A549 (cell line): ENCODE measurements around the gene PEDS1. TPM values are rescaled to one million over a fixed set of nuclear protein-coding genes. Genes with fewer than 3 reads are reported as not detected.

Experiments used
- ATAC-seq, 2 experiments: fragments of 200-7000 bp in 1 of 2; fragments of >200 bp in 1 of 2; cut with Nextera tagmentation in 1 of 2; cut with Tn5 transposase in 1 of 2; 3 replicates each; pipeline versions ENCODE4 v1.8.0 to v1.9.1; 2018 to 2020; ENCODE audit warnings: mild to moderate bottlenecking in 1 of 2, moderate library complexity in 1 of 2
- CTCF ChIA-PET: fragments of 300-600 bp; sonication (Branson Sonifier 250); formaldehyde crosslinking; extraction: SDS; loops from one replicate; lab custom pipeline; 2021; ENCODE audit warnings: antibody characterized with exemption, inconsistent platforms; lab: Yijun Ruan, JAX
- POLR2A ChIA-PET: fragments of 350-600 bp; formaldehyde crosslinking; extraction: SDS; loops from one replicate; lab custom pipeline; 2021; ENCODE audit warnings: antibody characterized with exemption, inconsistent platforms; lab: Yijun Ruan, JAX
- DNase-seq, 2 experiments: peaks; one replicate each; pipeline versions ENCODE4 v3.0.0 to v3.0.0-alpha.2; 2011 to 2016; ENCODE audit warnings: low read depth in 1 of 2, low spot score in 1 of 2
- FAIRE-seq: peaks from 2 replicates; lab custom pipeline; 2011; peaks lifted over from hg19 to GRCh38; lab: Jason Lieb, UNC
- H3K27ac ChIP-seq, 2 experiments: fragments of >200 bp; sonication (Bioruptor Twin); formaldehyde crosslinking; 3 replicates each; pipeline ENCODE4 v1.5.1; 2016 to 2017
- H3K4me1 ChIP-seq: fragments of >200 bp; sonication (Bioruptor Twin); formaldehyde crosslinking; 3 replicates; pipeline ENCODE4 v1.6.1; 2016
- H3K4me2 ChIP-seq: fragments of >200 bp; sonication (Bioruptor Twin); formaldehyde crosslinking; 3 replicates; pipeline ENCODE4 v1.6.1; 2016
- H3K4me3 ChIP-seq: fragments of >200 bp; sonication (Bioruptor Twin); formaldehyde crosslinking; 3 replicates; pipeline ENCODE4 v1.5.1; 2016
- H3K9me3 ChIP-seq: fragments of >200 bp; sonication (Bioruptor Twin); formaldehyde crosslinking; 3 replicates; pipeline ENCODE4 v1.6.1; 2016
- CBX8 ChIP-seq: fragments of 200-600 bp; sonication (generic); IDR thresholded peaks from 2 replicates; pipeline ENCODE4 v1.6.1; 2016
- CEBPB ChIP-seq, 2 experiments: fragments of >200 bp in 1 of 2; sonication (Bioruptor Twin) in 1 of 2; formaldehyde crosslinking in 1 of 2; IDR thresholded peaks; 2 replicates each; pipeline ENCODE4 v1.6.1; 2012 to 2016
- CHD2 ChIP-seq: fragments of 150-350 bp; IDR thresholded peaks from 2 replicates; pipeline ENCODE4 v1.6.1; 2014; ENCODE audit warnings: low read length; ENCODE audit not compliant: partially characterized antibody
- CHD4 ChIP-seq: fragments of 200-600 bp; sonication (generic); IDR thresholded peaks from 2 replicates; pipeline ENCODE4 v1.6.1; 2016; ENCODE audit warnings: antibody characterized with exemption, mild to moderate bottlenecking, borderline replicate concordance
- EHF ChIP-seq: fragments of 250-450 bp; sonication (Bioruptor Pico); IDR thresholded peaks from 2 replicates; pipeline ENCODE4 v1.5.0; 2020; ENCODE audit warnings: mild to moderate bottlenecking
- EHMT2 ChIP-seq: fragments of 200-600 bp; sonication (generic); IDR thresholded peaks from 2 replicates; pipeline ENCODE4 v1.6.1; 2016; ENCODE audit warnings: antibody characterized with exemption, low read depth, mild to moderate bottlenecking, moderate library complexity
- FOSB ChIP-seq: fragments of 250-450 bp; sonication (Bioruptor Pico); IDR thresholded peaks from 2 replicates; pipeline ENCODE4 v1.5.0; 2020; ENCODE audit warnings: mild to moderate bottlenecking, moderate library complexity
- FOSL2 ChIP-seq, 2 experiments: fragments of 450-650 bp in 1 of 2; fragments of >200 bp in 1 of 2; sonication (Bioruptor Twin) in 1 of 2; formaldehyde crosslinking; IDR thresholded peaks; 2 replicates each; pipeline versions ENCODE4 v1.5.0 to v1.6.1; 2016 to 2020; ENCODE audit warnings: mild to moderate bottlenecking in 1 of 2, moderate library complexity in 1 of 2
- HDAC2 ChIP-seq: fragments of 200-600 bp; sonication (generic); IDR thresholded peaks from 2 replicates; pipeline ENCODE4 v1.6.1; 2016
- HOXB13 ChIP-seq: fragments of 250-450 bp; sonication (Bioruptor Pico); IDR thresholded peaks from 2 replicates; pipeline ENCODE4 v1.5.0; 2020; ENCODE audit warnings: low read depth, mild to moderate bottlenecking, moderate library complexity
- MAZ ChIP-seq: fragments of 150-350 bp; IDR thresholded peaks from 2 replicates; pipeline ENCODE4 v1.6.1; 2014; ENCODE audit warnings: antibody characterized with exemption, low read depth, low read length, borderline replicate concordance
- MYC ChIP-seq: IDR thresholded peaks from 2 replicates; pipeline ENCODE4 v1.6.1; 2012; ENCODE audit warnings: mild to moderate bottlenecking, inconsistent platforms, low read length, improper control_type of control experiment, borderline replicate concordance
- PHF8 ChIP-seq: fragments of 200-600 bp; sonication (generic); IDR thresholded peaks from 2 replicates; pipeline ENCODE4 v1.6.1; 2016; ENCODE audit warnings: low read depth, mild to moderate bottlenecking, antibody characterized with exemption, moderate library complexity, borderline replicate concordance
- RFX5 ChIP-seq: fragments of 450-650 bp; IDR thresholded peaks from 2 replicates; pipeline ENCODE4 v1.7.1; 2014; ENCODE audit warnings: antibody characterized with exemption, mild to moderate bottlenecking, moderate library complexity
- WGBS: methylation state at CpG from one replicate; pipeline ENCODE4 v1.1.6; 2017; ENCODE audit errors: missing lambda C conversion rate; 5-methylcytosine and 5-hydroxymethylcytosine counted together
- polyA plus RNA-seq, 4 experiments: library from polyadenylated mRNA; depleted of rRNA in 3 of 4; stranded (reverse); fragments of >200 nt; fragmentation: RNase III in 1 of 4; extraction: RNeasy Plus Mini Kit Qiagen cat#74134 plus additional on column Dnase treatment in 1 of 4; gene quantifications; 2 replicates in 3 of 4; 3 replicates in 1 of 4; pipeline ENCODE4 v1.2.3, GENCODE V29; 2011 to 2017
- TF ChIP-seq, protein P1 (sequence below): IDR thresholded peaks from 2 replicates; pipeline ENCODE4 v1.6.1; 2012
- TF ChIP-seq, protein P2 (sequence below): fragments of 200-600 bp; sonication (generic); IDR thresholded peaks from 2 replicates; pipeline ENCODE4 v1.6.1; 2016; ENCODE audit warnings: antibody characterized with exemption, mild to moderate bottlenecking, moderate library complexity
- TF ChIP-seq, protein P3 (sequence below): IDR thresholded peaks from 2 replicates; pipeline ENCODE4 v1.6.1; 2012; ENCODE audit warnings: low read depth, borderline replicate concordance

PEDS1 gene
- polyA plus RNA-seq, 2 of the 4 experiments (the other 2 are of a cell fraction) = 24.5 to 25.8 TPM

DNA sequence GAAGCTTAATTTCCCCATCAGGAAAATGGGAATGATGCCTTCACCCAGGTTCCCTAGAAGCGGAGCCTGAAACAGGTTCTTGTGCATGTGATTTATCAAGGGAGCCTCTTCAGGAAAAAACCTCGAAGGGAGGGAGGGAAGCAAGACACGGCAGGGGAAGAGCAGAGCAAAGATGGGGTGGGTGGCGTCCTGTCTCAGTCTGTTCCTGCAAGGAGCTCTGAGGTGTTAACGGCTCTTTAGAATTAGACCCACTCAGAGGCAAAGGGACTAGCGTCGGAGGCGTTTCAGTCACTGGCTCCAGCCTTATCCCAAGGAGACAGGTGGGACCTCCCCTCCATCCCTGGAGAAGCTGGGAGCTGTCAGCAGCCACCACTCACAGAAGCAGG lies 25.0 kb downstream of the PEDS1 start:
- POLR2A ChIA-PET = interaction anchor here (1.3 kb wide), 1 partner anchor 13 kb away, joined by 4 read pairs; no protein-coding TSS in a partner anchor
- H3K4me3 ChIP-seq = no peak overlapping the region
- 89% methylated on average over 8 of the region's 8 CpGs for WGBS
- no peak overlapping the region for H3K4me2 ChIP-seq
- CTCF ChIA-PET = interaction anchor here (0.8 to 31.2 kb wide), 5 partner anchors 8 to 148 kb away, joined by 3 to 1085 read pairs (median 123); partner anchors contain the start of genes CEBPB and PEDS1
- no peaks in the 10 kb centered on the region for H3K9me3 ChIP-seq
- DNase-seq = no peak
- TF ChIP-seq PHF8 = no peak
- TF ChIP-seq CBX8 = no peak
- TF ChIP-seq, protein P1, sequence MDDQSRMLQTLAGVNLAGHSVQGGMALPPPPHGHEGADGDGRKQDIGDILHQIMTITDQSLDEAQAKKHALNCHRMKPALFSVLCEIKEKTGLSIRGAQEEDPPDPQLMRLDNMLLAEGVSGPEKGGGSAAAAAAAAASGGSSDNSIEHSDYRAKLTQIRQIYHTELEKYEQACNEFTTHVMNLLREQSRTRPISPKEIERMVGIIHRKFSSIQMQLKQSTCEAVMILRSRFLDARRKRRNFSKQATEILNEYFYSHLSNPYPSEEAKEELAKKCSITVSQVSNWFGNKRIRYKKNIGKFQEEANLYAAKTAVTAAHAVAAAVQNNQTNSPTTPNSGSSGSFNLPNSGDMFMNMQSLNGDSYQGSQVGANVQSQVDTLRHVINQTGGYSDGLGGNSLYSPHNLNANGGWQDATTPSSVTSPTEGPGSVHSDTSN = no peak
- no peak for TF ChIP-seq CHD4
- TF ChIP-seq RFX5 = no peak
- TF ChIP-seq, protein P2, sequence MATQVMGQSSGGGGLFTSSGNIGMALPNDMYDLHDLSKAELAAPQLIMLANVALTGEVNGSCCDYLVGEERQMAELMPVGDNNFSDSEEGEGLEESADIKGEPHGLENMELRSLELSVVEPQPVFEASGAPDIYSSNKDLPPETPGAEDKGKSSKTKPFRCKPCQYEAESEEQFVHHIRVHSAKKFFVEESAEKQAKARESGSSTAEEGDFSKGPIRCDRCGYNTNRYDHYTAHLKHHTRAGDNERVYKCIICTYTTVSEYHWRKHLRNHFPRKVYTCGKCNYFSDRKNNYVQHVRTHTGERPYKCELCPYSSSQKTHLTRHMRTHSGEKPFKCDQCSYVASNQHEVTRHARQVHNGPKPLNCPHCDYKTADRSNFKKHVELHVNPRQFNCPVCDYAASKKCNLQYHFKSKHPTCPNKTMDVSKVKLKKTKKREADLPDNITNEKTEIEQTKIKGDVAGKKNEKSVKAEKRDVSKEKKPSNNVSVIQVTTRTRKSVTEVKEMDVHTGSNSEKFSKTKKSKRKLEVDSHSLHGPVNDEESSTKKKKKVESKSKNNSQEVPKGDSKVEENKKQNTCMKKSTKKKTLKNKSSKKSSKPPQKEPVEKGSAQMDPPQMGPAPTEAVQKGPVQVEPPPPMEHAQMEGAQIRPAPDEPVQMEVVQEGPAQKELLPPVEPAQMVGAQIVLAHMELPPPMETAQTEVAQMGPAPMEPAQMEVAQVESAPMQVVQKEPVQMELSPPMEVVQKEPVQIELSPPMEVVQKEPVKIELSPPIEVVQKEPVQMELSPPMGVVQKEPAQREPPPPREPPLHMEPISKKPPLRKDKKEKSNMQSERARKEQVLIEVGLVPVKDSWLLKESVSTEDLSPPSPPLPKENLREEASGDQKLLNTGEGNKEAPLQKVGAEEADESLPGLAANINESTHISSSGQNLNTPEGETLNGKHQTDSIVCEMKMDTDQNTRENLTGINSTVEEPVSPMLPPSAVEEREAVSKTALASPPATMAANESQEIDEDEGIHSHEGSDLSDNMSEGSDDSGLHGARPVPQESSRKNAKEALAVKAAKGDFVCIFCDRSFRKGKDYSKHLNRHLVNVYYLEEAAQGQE = no peak
- no peak for TF ChIP-seq HOXB13
- TF ChIP-seq CEBPB (IDR thresholded peaks at IDR 0.05) = no peak
- no peak for TF ChIP-seq FOSB
- H3K27ac ChIP-seq = no peak overlapping the region
- ATAC-seq = no peak
- FAIRE-seq = no peak
- H3K4me1 ChIP-seq = peaks cover 45% of the 10 kb centered on the region

DNA sequence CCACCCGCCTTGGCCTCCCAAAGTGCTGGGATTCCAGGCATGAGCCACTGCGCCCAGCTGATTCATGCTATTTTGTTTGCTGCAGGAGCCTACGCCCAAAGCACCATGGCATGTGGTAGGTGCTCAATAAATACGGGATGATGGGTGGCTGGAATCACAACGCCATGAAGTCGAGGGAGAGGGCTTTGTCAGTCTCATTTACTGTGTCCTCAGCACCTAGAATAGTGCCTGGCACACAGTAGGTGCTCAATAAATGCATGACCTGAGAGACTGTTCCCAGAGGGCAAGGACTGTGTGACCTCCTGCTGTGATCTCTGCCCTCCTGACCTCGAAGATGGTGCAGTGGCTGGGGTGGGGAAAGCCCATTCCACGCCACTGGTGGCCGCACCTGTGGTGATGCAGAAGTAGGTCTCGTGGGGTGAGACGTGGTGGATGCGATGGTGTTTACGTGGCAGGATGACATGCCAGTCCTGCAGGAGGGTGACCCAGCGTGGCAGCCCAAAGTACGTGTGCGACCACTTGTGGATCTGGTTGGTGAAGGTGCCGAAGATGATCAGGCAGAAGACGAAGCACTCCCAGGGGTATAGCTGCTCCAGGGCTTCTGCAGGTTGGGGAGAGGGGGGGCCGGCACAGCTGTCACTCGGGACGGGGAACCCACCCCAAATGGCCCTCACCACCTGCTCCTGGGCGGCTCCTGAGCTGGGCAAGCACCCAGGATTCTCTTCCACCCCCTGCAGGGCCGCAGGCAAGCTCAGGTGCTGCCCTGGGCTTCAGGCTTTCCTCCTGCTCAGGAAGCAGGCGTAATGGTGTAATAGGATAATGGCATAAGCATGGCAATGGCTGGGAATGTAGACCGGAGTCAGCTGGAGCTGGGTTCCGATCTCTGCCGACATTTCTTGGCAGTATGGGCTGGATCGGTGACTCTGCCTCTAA lies 25.7 kb downstream of the PEDS1 start:
- CTCF ChIA-PET = interaction anchor here (1.5 to 31.2 kb wide), 6 partner anchors 8 to 337 kb away, joined by 4 to 1085 read pairs (median 66); partner anchors contain the start of genes CEBPB, PEDS1 and UBE2V1
- H3K4me3 ChIP-seq = no peak overlapping the region
- peak overlapping the region in 1 of 2 experiments; percentile 25; a peak in 1 of 6 replicates for H3K27ac ChIP-seq
- H3K9me3 ChIP-seq = no peaks in the 10 kb centered on the region
- POLR2A ChIA-PET = interaction anchor here (1.3 kb wide), 1 partner anchor 12 kb away, joined by 4 read pairs; no protein-coding TSS in a partner anchor
- WGBS = 86% methylated on average over 26 of the region's 28 CpGs
- H3K4me1 ChIP-seq = peaks cover 38% of the 10 kb centered on the region
- ATAC-seq (no peak), DNase-seq (no peak), FAIRE-seq (no peak)
- no peak for TF ChIP-seq MYC
- TF ChIP-seq HOXB13 = no peak
- TF ChIP-seq FOSL2 (IDR thresholded peaks at IDR 0.05) = no peak
- TF ChIP-seq FOSL2 (CRISPR knock-in tag; IDR thresholded peaks at IDR 0.05) = no peak
- TF ChIP-seq, protein P3, sequence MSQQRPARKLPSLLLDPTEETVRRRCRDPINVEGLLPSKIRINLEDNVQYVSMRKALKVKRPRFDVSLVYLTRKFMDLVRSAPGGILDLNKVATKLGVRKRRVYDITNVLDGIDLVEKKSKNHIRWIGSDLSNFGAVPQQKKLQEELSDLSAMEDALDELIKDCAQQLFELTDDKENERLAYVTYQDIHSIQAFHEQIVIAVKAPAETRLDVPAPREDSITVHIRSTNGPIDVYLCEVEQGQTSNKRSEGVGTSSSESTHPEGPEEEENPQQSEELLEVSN = no peak
- TF ChIP-seq EHF (CRISPR knock-in tag) = no peak
- no peak for TF ChIP-seq MAZ
- no peak for TF ChIP-seq EHMT2
- TF ChIP-seq HDAC2 = no peak
- TF ChIP-seq CHD2 = no peak
- no peak overlapping the region for H3K4me2 ChIP-seq
